Activated naive CD4-positive, alpha-beta T cell (primary cell): ENCODE data around the gene EBF3.

ENCODE experiments used
- DNase-seq, 4 experiments: peaks; one replicate each; lab custom pipeline; 2025; lab: John Stamatoyannopoulos, UW

EBF3 gene

GRCh38 chr10:129869596-129870473, 94.2 kb downstream of the EBF3 start:
- no peak for DNase-seq

GRCh38 chr10:129868449-129869035, 95.5 kb downstream of the EBF3 start:
- DNase-seq, result no peak

- no peak for DNase-seq
Measured at GRCh38 chr10:129867631-129868179, 96.4 kb downstream of the EBF3 start.

- DNase-seq, result no peak
Measured at GRCh38 chr10:129866894-129867293, 97.2 kb downstream of the EBF3 start.

DNA sequence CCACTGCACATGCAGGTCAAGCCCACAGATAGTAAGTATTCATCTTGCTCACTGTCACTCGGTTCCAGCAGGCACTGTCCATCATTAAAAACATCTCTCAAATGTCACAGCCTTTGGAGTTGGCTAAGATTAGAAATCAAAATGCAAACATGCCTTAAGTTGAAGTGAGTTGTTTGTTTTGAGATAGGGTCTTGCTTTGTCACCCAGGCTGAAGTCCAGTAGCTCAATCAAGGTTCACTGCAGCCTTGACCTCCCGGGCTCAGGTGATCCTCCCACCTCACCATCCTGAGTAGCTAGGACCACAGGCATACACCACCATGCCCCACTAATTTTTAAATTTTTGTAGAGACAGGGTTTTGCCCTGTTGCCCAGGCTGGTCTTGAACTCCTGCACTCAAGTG, 98.1 kb downstream of the EBF3 start:
- no peak for DNase-seq

DNA sequence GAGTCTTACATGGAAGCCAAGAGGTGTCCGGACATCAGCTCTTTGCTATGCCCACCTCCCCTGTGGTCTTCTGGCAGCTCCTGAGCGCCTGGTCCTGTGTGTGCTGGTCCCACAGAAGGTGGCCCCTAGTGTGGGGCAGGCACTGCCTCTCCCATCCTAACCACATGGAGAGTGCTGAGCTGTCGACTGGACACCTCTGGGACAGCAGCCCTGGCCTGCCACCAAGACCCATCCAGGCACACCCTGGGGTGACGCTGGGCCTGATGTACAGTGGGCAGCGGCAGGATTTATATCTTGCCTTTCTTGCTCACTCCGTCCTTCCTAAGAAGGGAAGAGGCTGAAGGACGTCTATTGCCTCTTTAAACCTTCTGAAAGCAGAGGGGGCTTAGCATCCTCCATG, 98.7 kb downstream of the EBF3 start:
- DNase-seq, result no peak

DNA sequence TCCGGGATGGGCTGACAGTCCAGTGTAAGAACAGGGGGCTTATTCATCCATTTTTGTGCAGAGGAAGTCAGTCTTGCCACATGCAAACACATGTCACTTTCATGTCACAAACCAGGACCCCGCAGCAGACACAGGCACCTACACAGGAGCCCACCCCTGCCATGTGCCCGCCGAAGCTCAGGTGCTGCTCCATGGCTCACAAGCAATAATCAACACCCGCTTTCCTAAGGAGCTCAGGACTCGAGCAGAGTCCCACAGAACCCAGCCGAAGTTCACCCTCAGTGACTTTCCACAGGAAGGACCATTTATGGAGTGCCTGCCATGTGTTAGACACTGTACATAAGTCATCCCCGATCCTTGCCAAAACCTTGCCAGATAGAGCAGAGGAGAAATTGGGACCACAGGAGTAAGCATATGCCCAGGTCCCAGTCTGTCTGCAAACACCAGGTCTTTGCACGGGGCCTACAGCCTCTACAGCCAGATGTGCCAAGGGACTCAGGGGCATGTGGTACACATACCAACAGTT, 99.4 kb downstream of the EBF3 start:
- DNase-seq, result no peak

GRCh38 chr10:129864082-129864481, 100.0 kb downstream of the EBF3 start:
- no peak for DNase-seq

DNA sequence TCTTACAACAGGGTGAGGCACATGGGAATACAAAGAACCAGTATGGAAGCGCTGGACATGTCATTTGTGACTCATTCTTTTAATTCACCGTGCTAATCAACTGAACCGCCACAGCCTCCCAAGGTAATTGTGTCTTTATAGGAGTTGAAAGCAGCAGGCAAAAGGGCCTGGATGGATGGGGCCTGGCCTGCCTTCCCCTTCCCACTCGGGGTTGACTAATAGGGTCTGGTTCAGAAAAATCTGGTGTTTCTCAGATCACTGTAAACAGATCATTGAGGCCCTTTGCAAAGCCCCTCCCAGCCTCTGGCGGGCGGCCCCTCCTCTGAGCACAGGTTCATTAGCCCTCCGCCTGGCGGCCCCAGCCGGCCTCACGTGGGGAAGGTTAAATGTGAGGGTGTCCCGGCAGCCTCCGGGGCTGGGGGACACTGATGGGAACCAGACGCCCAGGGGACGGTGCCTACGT, 100.8 kb downstream of the EBF3 start:
- DNase-seq, result no peak

DNA sequence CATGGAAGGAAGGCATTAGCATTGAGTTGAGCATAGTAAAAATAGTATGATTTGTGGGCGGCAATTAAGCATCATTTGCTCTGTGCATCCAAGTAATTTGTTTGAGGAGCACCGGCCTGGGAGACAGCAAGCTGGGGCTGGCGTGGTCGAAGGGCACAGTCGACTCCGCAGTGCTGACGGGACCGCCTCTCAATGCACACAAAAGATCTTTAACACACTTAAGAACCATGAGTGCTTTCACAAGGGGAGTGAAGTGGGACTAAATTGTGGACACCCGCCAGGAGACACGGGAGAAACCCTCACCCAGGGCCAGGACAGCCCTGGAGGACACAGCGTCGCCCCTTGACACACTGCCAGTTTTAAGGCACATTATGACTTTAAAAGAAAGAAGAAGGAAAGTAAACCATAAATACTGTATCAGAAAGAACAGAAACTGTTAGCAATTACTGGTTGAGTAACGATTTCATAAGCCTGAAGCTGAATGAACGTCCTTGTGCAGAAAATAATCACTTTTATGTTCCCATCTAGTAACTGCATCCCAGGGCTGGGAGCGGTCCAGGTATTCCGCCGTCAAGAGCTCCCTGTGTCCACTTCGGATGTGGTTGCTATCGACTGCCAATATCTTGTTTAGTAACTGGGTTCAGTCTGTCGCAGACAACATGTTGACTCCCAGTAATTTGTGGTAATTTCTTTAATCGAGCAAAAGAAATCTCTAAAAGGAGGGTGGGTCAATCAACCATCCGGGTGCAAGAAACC, 102.1 kb downstream of the EBF3 start:
- DNase-seq, result no peak

GRCh38 chr10:129860396-129860795, 103.7 kb downstream of the EBF3 start:
- DNase-seq, result no peak

DNA sequence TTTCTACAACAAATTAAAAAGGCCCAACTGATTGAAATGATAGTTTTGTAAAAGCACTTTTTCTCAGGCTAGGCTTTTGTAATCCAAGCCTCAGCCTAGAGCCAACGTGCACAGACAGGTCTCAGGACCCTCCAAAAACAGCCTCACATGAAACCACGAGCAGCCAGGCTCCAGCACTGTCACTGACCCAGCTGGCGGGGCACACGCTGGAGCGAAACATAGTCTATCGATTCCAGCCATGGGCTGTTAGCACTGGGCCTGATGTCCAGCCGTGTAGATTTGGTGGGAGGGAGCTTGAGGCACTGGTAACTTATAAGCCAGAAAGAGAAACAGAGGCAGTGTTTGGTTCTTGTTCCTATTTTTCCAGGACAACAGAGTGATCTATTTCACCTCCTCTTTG, 104.5 kb downstream of the EBF3 start:
- DNase-seq, result no peak

DNA sequence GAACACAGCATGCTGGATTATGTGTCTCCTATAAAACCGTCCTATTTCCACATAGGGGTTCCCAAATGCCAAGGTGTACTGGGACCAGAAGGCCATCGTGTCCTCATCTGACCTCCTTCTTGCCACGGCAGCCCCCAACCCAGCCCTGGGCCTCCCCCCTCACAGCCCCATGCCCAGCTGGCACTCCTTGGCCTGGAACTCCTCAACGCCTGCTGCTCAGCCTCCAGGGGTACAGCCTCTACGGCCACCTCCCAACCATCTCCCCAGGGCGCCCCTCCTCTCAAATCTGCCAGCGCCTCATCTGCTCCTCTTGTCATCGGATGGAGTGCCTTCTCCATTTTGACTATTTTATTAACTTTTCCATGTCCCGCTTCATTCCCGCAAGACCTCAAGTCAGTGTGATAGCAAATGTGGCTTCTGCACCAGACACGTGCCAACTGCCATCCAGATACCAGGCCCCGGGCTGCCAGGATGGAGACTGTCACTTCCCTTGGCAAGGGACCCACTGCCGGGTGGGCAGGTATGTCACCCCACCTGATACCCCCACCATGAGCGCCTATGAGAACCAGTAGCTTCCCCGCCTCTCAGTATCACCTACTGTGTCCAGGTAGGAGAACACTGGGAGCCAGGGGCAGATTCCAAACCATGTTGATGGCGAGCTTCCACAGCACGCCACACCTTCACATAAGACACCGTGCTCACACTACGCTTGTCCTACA, 106.7 kb downstream of the EBF3 start:
- no peak for DNase-seq

GRCh38 chr10:129855836-129856563, 108.1 kb downstream of the EBF3 start:
- DNase-seq, result no peak

GRCh38 chr10:129854796-129855705, 109.0 kb downstream of the EBF3 start:
- DNase-seq, result no peak

DNA sequence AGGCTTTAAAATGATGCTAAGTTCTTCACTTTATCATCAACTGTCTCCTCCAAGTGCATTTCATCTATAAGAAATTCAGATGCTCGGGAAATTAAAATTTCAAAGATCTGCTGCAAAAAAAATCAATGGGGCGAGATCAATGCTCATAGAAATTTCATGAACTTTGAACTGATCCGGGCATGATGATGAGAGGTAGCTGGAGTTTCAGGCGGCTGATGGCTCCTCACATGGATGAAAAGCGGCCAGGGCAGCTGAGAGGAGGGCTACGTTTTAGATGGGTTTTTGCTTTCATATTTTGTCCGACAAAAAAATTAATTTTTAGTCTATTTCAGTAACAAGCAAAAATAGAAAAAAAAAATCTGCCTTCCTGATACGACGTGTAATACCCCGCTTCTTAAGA, 109.9 kb downstream of the EBF3 start:
- no peak for DNase-seq

DNA sequence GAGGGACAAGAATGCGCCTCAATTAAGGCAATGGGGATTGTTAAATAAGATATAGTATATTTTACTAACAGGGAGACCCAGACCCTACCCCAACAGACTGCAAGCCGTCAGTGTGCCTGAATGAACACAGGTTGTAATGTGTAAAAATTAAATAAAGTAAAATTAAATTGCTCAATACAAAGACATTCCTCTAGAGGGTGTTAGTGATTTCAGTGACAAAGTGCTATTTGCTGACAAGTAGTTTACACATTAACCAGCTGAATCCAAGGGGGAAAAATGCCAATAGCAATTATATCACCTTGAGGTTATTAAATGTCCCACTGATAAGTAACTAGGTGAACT, 110.5 kb downstream of the EBF3 start:
- no peak for DNase-seq

GRCh38 chr10:129852829-129853561, 111.1 kb downstream of the EBF3 start:
- no peak for DNase-seq

- DNase-seq, result no peak
Measured at GRCh38 chr10:129851941-129852640, 112.0 kb downstream of the EBF3 start.
